SU-DHL-6 (cell line): ENCODE measurements around the gene DCAKD.

ENCODE experiments used
- H2AFZ ChIP-seq: fragments of 200-600 bp; sonication (generic); 2 replicates; pipeline ENCODE4 v1.6.1; 2014; ENCODE audit warnings: low read depth, mild to moderate bottlenecking, moderate library complexity, mixed read lengths, antibody characterized with exemption, low read length; ENCODE audit not compliant: severe bottlenecking
- H3F3A ChIP-seq: fragments of 200-600 bp; shearing (Covaris generic); 2 replicates; pipeline ENCODE4 v1.6.0; 2016; ENCODE audit warnings: antibody characterized with exemption, mild to moderate bottlenecking; ENCODE audit not compliant: insufficient read depth
- H3K27ac ChIP-seq: fragments of 200-600 bp; sonication (generic); 2 replicates; pipeline ENCODE4 v1.5.1; 2016; ENCODE audit warnings: low read depth, mild to moderate bottlenecking, low read length, moderate library complexity, mixed read lengths
- H3K27me3 ChIP-seq: fragments of 200-600 bp; sonication (generic), shearing (Covaris generic); 2 replicates; pipeline ENCODE4 v1.6.0; 2014; ENCODE audit warnings: mild to moderate bottlenecking, low read length
- H3K36me3 ChIP-seq: fragments of 200-600 bp; sonication (generic); 2 replicates; pipeline ENCODE4 v1.6.1; 2014; ENCODE audit warnings: mild to moderate bottlenecking, low read length, mixed read lengths
- H3K4me2 ChIP-seq: fragments of 300-600, 200-600 bp; shearing (Covaris generic), sonication (generic); 2 replicates; pipeline ENCODE4 v1.6.0; 2014; ENCODE audit warnings: low read length, low read depth, mild to moderate bottlenecking; ENCODE audit not compliant: poor library complexity, severe bottlenecking
- H3K4me3 ChIP-seq: fragments of 200-600 bp; sonication (generic); 2 replicates; pipeline ENCODE4 v1.5.1; 2014; ENCODE audit warnings: antibody characterized with exemption, low read length, mild to moderate bottlenecking, mixed read lengths; ENCODE audit not compliant: insufficient read depth, poor library complexity, severe bottlenecking
- H3K79me2 ChIP-seq: fragments of 200-600 bp; sonication (generic); 2 replicates; pipeline ENCODE4 v1.6.1; 2014; ENCODE audit warnings: mild to moderate bottlenecking, low read length, moderate library complexity; ENCODE audit not compliant: insufficient read depth
- H3K9ac ChIP-seq: fragments of 200-600 bp; sonication (generic); 2 replicates; pipeline ENCODE4 v1.7.0; 2014; ENCODE audit warnings: mild to moderate bottlenecking, low read length
- H3K9me2 ChIP-seq: fragments of 200-600 bp; sonication (generic); replicated peaks from 2 replicates; pipeline ENCODE4 v1.6.1; 2014; ENCODE audit warnings: low read length; ENCODE audit not compliant: insufficient read depth
- H3K9me3 ChIP-seq: fragments of 200-600 bp; sonication (generic); 2 replicates; pipeline ENCODE4 v1.6.1; 2014; ENCODE audit warnings: low read length, mixed read lengths; ENCODE audit not compliant: insufficient read depth
- H4K20me1 ChIP-seq: fragments of 200-600 bp; sonication (generic); 2 replicates; pipeline ENCODE4 v1.6.1; 2014; ENCODE audit warnings: low read depth, mild to moderate bottlenecking, antibody characterized with exemption, low read length, moderate library complexity, mixed read lengths
- CTCF ChIP-seq: fragments of 200-600 bp; sonication (generic); IDR thresholded peaks from one replicate; pipeline ENCODE4 v1.5.1; 2017; ENCODE audit warnings: antibody characterized with exemption, mild to moderate bottlenecking, low read length, moderate library complexity; ENCODE audit not compliant: insufficient read depth, poor library complexity, severe bottlenecking
- EZH2phosphoT487 ChIP-seq: fragments of 200-600 bp; sonication (generic), shearing (Covaris generic); conservative IDR thresholded peaks from 2 replicates; pipeline ENCODE4 v1.6.1; 2018; ENCODE audit warnings: mild to moderate bottlenecking, antibody characterized with exemption, low read length, moderate library complexity, mixed read lengths

The DCAKD gene

GRCh38 chr17:44977814-44978550, 73.5 kb downstream of the DCAKD start:
- Histone ChIP-seq H3K79me2 (no peaks in the 10 kb centered on the region), H3K9me2 (no peaks in the 10 kb centered on the region), H3K27me3 (no peaks in the 10 kb centered on the region), H3K9ac (no peak overlapping the region), H3K4me2 (no peak overlapping the region), H3K36me3 (no peaks in the 10 kb centered on the region), H2AFZ (no peak overlapping the region), H3K4me3 (no peak overlapping the region), H3K9me3 (no peaks in the 10 kb centered on the region), H4K20me1 (no peaks in the 10 kb centered on the region), H3F3A (no peaks in the 10 kb centered on the region), H3K27ac (no peak overlapping the region)
- no peak for TF ChIP-seq EZH2phosphoT487
- TF ChIP-seq CTCF: no peak

DNA sequence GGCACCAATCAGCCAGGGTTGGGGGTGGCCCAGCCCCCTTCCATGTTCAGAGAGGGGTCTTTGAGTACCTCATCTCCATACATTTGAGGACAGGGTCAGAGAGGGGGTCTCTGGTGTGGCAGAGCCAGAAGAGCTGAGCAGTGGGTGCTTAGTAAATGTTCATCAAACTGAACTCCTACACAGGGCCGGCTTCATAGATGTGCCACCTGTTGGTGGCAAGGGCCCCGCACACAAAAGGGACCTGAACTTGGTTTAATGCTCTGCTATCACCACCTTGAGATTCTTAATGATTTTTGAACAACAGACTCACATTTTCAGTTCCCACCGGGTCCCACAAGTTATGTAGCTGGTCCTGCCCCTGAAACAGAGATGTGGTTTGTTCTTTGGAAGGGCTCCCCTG, 74.4 kb downstream of the DCAKD start:
- H3K4me2 ChIP-seq: no peak overlapping the region
- no peaks in the 10 kb centered on the region for H3K79me2 ChIP-seq
- no peak overlapping the region for H3K27ac ChIP-seq
- no peaks in the 10 kb centered on the region for H3K36me3 ChIP-seq
- TF ChIP-seq EZH2phosphoT487: no peak
- H3K9ac ChIP-seq: no peak overlapping the region
- no peaks in the 10 kb centered on the region for H4K20me1 ChIP-seq
- H3K27me3 ChIP-seq: no peaks in the 10 kb centered on the region
- H2AFZ ChIP-seq: no peak overlapping the region
- no peaks in the 10 kb centered on the region for H3K9me3 ChIP-seq
- H3K9me2 ChIP-seq: no peaks in the 10 kb centered on the region
- H3K4me3 ChIP-seq: no peak overlapping the region
- H3F3A ChIP-seq: no peaks in the 10 kb centered on the region

- Histone ChIP-seq H3K9me2 (no peaks in the 10 kb centered on the region), H3K27me3 (no peaks in the 10 kb centered on the region), H4K20me1 (no peaks in the 10 kb centered on the region), H3K4me3 (no peak overlapping the region), H2AFZ (no peak overlapping the region), H3K9me3 (no peaks in the 10 kb centered on the region), H3F3A (no peaks in the 10 kb centered on the region), H3K27ac (no peak overlapping the region), H3K36me3 (no peaks in the 10 kb centered on the region), H3K9ac (no peak overlapping the region), H3K4me2 (no peak overlapping the region), H3K79me2 (no peaks in the 10 kb centered on the region)
- TF ChIP-seq CTCF (no peak), EZH2phosphoT487 (no peak)
Measured at GRCh38 chr17:44976206-44976605, 75.2 kb downstream of the DCAKD start.
